GM08714 (cell line): ENCODE data around the gene ACBD4.

Source experiments
- H3K4me3 ChIP-seq: fragments of 200-500 bp; sonication (Bioruptor generic); 2 replicates; pipeline ENCODE4 v1.5.1; 2014; ENCODE audit warnings: mild to moderate bottlenecking, low read length, inconsistent platforms
- ZNF274 ChIP-seq: IDR thresholded peaks from 2 replicates; pipeline ENCODE4 v1.6.1; 2012; ENCODE audit warnings: mild to moderate bottlenecking, low read depth, low read length

ACBD4 gene

GRCh38 chr17:45131616-45132319 lies 3.7 kb upstream of the ACBD4 start:
- H3K4me3 ChIP-seq: peak overlapping the region; percentile 61
- TF ChIP-seq ZNF274: no peak

GRCh38 chr17:45132320-45132571 lies 3.2 kb upstream of the ACBD4 start, which contains the start of gene PLCD3:
PLCD3 (minus strand) TSS chr17:45132515; CDS start chr17:45132410, 105 bp downstream.
- no peak for TF ChIP-seq ZNF274

GRCh38 chr17:45132572-45133463 lies 2.7 kb upstream of the ACBD4 start:
- H3K4me3 ChIP-seq: peak overlapping the region; percentile 55
- no peak for TF ChIP-seq ZNF274

More at GRCh38 chr17:45132320-45132571, 3.2 kb upstream of the ACBD4 start, which contains the start of gene PLCD3:
- peak within 1 kb of the TSS; percentile 61 for H3K4me3 ChIP-seq

- peak overlapping the region; percentile 70 for H3K4me3 ChIP-seq
- TF ChIP-seq ZNF274: no peak
These were observed 698 bp downstream of the ACBD4 start for GRCh38 chr17:45135978-45136791.

GRCh38 chr17:45136846-45137560 lies 1.5 kb downstream of the ACBD4 start:
- TF ChIP-seq ZNF274: no peak
- H3K4me3 ChIP-seq: no peak overlapping the region

GRCh38 chr17:45137561-45138305 lies 2.2 kb downstream of the ACBD4 start:
- TF ChIP-seq ZNF274: no peak

GRCh38 chr17:45138911-45139532 lies 3.5 kb downstream of the ACBD4 start:
- no peak for TF ChIP-seq ZNF274
- H3K4me3 ChIP-seq: no peak overlapping the region

More at GRCh38 chr17:45137561-45138305, 2.2 kb downstream of the ACBD4 start:
- no peak overlapping the region for H3K4me3 ChIP-seq

- no peak overlapping the region for H3K4me3 ChIP-seq
- no peak for TF ChIP-seq ZNF274
These were observed 4.0 kb downstream of the ACBD4 start for GRCh38 chr17:45139533-45139920.

GRCh38 chr17:45143094-45143670 lies 7.7 kb downstream of the ACBD4 start:
- no peak overlapping the region for H3K4me3 ChIP-seq
- TF ChIP-seq ZNF274: no peak

- no peak for TF ChIP-seq ZNF274
- no peak overlapping the region; the same call in 1 of the 2 replicates for H3K4me3 ChIP-seq
These were observed 8.3 kb downstream of the ACBD4 start for GRCh38 chr17:45143767-45144198.

GRCh38 chr17:45144199-45145034 lies 8.9 kb downstream of the ACBD4 start:
- no peak overlapping the region; the same call in 1 of the 2 replicates for H3K4me3 ChIP-seq
- no peak for TF ChIP-seq ZNF274
